SK-N-SH treated with all-trans-retinoic acid at 6 μM for 48 hours (cell line): ENCODE results near the gene ISM2.

Experiments
- ARNTL ChIP-seq: fragments of 450-650 bp; formaldehyde crosslinking; IDR thresholded peaks from 2 replicates; pipeline ENCODE4 v1.5.0; 2020; ENCODE audit warnings: low read depth, mild to moderate bottlenecking, moderate library complexity, borderline replicate concordance
- CSDC2 ChIP-seq: fragments of 250-450 bp; sonication (Bioruptor Pico); IDR thresholded peaks from 2 replicates; pipeline ENCODE4 v1.5.0; 2020; ENCODE audit warnings: mild to moderate bottlenecking, moderate library complexity
- CSRNP3 ChIP-seq: fragments of 250-450 bp; sonication (Bioruptor Pico); IDR thresholded peaks from 2 replicates; pipeline ENCODE4 v1.5.1; 2021; ENCODE audit warnings: mild to moderate bottlenecking, moderate library complexity
- GLIS3 ChIP-seq: fragments of 250-450 bp; sonication (Bioruptor Pico); IDR thresholded peaks from 2 replicates; pipeline ENCODE4 v1.5.0; 2020; ENCODE audit warnings: mild to moderate bottlenecking, moderate library complexity
- PATZ1 ChIP-seq: fragments of 250-450 bp; sonication (Bioruptor Pico); IDR thresholded peaks from 2 replicates; pipeline ENCODE4 v1.8.0; 2020; ENCODE audit warnings: mild to moderate bottlenecking, moderate library complexity, borderline replicate concordance
- RARB ChIP-seq: fragments of 250-450 bp; sonication (Bioruptor Pico); IDR thresholded peaks from 2 replicates; pipeline ENCODE4 v1.8.0; 2021; ENCODE audit warnings: mild to moderate bottlenecking, moderate library complexity
- TCF4 ChIP-seq: fragments of 250-450 bp; sonication (Bioruptor Pico); IDR thresholded peaks from 2 replicates; pipeline ENCODE4 v1.8.0; 2021; ENCODE audit warnings: mild to moderate bottlenecking, moderate library complexity, borderline replicate concordance
- TOX ChIP-seq: fragments of 250-450 bp; sonication (Bioruptor Pico); IDR thresholded peaks from 2 replicates; pipeline ENCODE4 v1.8.0; 2021; ENCODE audit warnings: mild to moderate bottlenecking, moderate library complexity, borderline replicate concordance
- ZC3H10 ChIP-seq: fragments of 250-450 bp; sonication (Bioruptor Pico); IDR thresholded peaks from 2 replicates; pipeline ENCODE4 v1.5.1; 2021; ENCODE audit warnings: mild to moderate bottlenecking, moderate library complexity
- ZFP30 ChIP-seq: fragments of 450-650 bp; formaldehyde crosslinking; IDR thresholded peaks from 2 replicates; pipeline ENCODE4 v1.5.0; 2022; ENCODE audit warnings: mild to moderate bottlenecking, moderate library complexity
- ZNF565 ChIP-seq: fragments of 450-650 bp; formaldehyde crosslinking; conservative IDR thresholded peaks from 2 replicates; pipeline ENCODE4 v1.5.0; 2020; ENCODE audit warnings: low read depth, mild to moderate bottlenecking, moderate library complexity
- ZNF8 ChIP-seq: fragments of 450-650 bp; formaldehyde crosslinking; IDR thresholded peaks from 2 replicates; pipeline ENCODE4 v1.5.0; 2020; ENCODE audit warnings: mild to moderate bottlenecking, moderate library complexity
- TF ChIP-seq, protein P1 (sequence below): fragments of 250-450 bp; sonication (Bioruptor Pico); IDR thresholded peaks from 2 replicates; pipeline ENCODE4 v1.5.1; 2020; ENCODE audit warnings: low read depth, mild to moderate bottlenecking, moderate library complexity
- TF ChIP-seq, protein P2 (sequence below): fragments of 250-450 bp; sonication (Bioruptor Pico); IDR thresholded peaks from 2 replicates; pipeline ENCODE4 v1.8.0; 2021; ENCODE audit warnings: low read depth, mild to moderate bottlenecking, moderate library complexity, borderline replicate concordance

GRCh38 chr14:77547512-77548180 lies 49.0 kb upstream of the ISM2 start:
- no peak for TF ChIP-seq ZFP30
- no peak for TF ChIP-seq TCF4 (CRISPR knock-in tag)
- TF ChIP-seq TOX (CRISPR knock-in tag): no peak
- TF ChIP-seq, protein P1, sequence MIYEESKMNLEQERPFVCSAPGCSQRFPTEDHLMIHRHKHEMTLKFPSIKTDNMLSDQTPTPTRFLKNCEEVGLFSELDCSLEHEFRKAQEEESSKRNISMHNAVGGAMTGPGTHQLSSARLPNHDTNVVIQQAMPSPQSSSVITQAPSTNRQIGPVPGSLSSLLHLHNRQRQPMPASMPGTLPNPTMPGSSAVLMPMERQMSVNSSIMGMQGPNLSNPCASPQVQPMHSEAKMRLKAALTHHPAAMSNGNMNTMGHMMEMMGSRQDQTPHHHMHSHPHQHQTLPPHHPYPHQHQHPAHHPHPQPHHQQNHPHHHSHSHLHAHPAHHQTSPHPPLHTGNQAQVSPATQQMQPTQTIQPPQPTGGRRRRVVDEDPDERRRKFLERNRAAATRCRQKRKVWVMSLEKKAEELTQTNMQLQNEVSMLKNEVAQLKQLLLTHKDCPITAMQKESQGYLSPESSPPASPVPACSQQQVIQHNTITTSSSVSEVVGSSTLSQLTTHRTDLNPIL (CRISPR knock-in tag): no peak
- TF ChIP-seq PATZ1: no peak
- no peak for TF ChIP-seq CSDC2 (CRISPR knock-in tag)
- TF ChIP-seq ARNTL: no peak
- TF ChIP-seq ZNF565: no peak
- TF ChIP-seq RARB: no peak
- TF ChIP-seq CSRNP3 (CRISPR knock-in tag): no peak
- TF ChIP-seq ZNF8 (CRISPR knock-in tag): no peak
- TF ChIP-seq, protein P2, sequence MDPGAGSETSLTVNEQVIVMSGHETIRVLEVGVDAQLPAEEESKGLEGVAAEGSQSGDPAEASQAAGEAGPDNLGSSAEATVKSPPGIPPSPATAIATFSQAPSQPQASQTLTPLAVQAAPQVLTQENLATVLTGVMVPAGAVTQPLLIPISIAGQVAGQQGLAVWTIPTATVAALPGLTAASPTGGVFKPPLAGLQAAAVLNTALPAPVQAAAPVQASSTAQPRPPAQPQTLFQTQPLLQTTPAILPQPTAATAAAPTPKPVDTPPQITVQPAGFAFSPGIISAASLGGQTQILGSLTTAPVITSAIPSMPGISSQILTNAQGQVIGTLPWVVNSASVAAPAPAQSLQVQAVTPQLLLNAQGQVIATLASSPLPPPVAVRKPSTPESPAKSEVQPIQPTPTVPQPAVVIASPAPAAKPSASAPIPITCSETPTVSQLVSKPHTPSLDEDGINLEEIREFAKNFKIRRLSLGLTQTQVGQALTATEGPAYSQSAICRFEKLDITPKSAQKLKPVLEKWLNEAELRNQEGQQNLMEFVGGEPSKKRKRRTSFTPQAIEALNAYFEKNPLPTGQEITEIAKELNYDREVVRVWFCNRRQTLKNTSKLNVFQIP (CRISPR knock-in tag): no peak
- no peak for TF ChIP-seq GLIS3 (CRISPR knock-in tag)
- TF ChIP-seq ZC3H10 (CRISPR knock-in tag): no peak
